ENCODE measurements around the gene ANKRD66.
"Not testable (repeated sequence)": the region's sequence is repeated elsewhere in the genome, so short reads cannot be mapped to it uniquely, and the experiment has no call there.

The ANKRD66 gene

DNA sequence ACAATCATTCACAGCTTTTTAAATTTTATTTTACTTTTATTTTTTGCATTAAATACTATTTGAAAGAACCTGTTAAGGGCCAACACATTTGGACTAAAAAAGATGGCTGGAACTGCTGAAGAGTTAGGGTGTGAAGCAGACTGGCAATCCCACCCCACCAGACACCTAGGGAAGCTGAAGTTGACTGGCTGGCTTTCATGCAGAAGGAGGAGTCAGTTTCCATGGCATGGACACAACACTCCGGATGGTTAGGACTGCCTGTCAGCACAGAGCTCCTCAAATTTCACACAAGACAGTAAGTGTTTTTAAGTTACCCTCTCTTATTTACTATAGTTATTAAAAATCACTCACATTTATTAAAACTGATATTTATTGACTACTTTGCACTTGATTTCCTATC is at the start of gene ANKRD66:
Gene ANKRD66, plus strand, starts transcription at position 238 of the 400 bp plus-strand sequence. CDS start 5,016 bp downstream, outside the sequence.
- no peak for DNase-seq

DNA sequence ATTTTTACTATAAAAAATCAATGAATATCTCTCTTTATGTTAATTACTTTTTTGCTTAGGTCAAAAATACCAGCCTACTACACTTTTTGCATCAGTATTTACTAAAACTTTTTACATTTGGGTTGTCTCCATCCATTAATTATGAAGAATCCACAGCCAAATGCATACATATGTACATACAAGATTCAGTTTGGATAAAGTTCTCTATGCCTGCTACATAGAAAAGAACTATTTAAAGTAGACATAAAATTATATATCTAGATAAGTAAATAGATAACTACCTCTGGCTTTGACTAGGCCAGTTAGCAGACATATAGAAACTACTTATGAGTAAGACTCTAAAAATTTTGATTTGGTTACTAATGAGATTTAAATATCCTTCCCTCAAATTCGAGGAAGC is 46.8 kb upstream of the ANKRD66 start:
- no peak for DNase-seq

DNA sequence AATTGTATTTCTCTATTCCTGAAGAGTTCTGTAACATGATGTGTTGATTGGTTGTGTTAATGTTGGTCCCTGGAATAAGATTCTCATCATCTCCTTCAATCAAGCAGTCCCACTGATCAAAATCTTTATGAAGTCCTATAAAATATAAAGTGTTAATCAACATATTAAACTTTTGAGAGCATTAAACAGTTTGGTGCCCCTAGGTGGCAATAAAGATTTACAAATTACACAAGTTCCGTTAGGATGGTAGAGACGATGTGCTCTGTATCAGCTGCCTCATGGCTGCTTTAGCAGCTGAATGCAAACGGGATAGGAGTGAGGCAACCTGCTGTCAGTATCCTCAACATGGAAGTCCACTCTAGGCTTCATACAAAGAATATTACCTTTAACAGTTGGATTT is 42.2 kb upstream of the ANKRD66 start:
- no peak for DNase-seq

DNA sequence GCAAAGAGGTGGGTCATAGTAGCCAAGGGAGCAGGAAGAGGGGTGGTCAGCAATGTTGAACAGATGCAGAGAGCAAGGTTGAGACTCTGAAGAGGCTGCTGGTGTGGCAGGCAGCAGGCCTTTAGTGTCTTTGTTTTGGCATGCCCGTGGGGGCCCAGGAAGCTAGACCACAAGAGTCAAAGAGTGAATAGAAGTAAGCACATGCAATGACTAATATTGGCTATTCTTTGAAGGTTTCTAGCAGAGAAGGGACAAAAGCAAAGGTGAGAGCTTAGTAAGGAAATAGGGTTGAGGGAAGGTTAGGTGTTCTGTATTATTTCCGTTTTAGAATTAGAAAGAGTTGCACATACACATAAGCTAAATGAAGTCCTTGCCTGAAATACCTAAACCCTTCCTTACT is 40.3 kb upstream of the ANKRD66 start:
- no peak for DNase-seq

DNA sequence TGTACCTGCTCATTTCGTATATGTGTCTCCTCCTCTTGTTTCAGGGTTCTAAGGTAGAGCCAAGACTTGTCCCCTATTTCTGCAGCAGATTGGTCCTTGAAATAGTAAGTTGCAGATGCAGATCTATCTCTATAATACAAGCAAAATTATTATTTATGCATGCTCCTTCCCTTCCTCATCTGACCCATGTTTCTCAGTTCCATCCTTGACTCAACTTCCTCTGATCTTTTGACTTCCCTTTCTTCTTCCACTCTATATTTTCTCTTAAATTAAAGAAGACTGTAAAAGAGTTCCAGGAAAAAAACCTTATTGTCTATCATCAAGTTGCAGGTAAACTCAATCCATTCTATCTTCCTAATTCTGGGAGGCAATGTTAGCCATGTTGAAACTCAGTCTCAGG is 35.2 kb upstream of the ANKRD66 start:
- DNase-seq = no peak

DNA sequence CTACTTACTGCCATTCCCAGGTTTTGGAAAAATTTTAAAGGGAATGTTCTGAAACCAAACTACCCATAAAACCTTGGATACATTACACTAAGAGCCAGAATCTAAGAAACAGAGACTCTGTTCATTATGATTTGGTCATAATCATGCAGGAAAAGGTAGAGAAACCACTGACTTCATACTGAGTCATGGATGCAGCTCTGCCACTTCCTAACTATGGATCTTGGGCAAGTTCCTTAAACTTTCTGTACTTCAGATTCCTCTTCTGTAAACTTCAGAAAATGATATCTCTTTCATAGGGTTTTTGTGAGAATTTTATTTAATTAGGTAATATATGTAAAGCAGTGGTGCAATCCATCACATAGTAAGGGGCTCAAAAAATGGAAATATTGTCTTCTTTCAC is 31.6 kb upstream of the ANKRD66 start:
- no peak for DNase-seq

DNA sequence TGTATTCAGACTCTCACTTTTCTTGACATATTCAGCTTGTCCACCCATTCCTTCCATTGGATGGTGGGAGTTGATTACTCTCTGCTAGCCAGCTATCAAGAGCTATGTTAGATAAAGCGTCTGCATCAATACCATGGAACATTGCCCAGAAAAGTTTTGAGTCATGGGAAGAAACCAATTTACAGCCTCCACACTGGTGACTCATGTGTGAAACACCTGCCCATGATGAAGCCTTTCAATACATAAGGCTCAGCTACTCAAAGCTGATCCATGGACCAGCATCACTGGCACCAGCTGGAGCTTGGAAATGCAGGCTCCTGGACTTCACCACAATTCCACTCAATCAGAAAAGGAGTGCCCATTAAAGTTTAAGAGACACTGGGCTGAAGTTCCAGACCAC is 27.6 kb upstream of the ANKRD66 start:
- DNase-seq = no peak

DNA sequence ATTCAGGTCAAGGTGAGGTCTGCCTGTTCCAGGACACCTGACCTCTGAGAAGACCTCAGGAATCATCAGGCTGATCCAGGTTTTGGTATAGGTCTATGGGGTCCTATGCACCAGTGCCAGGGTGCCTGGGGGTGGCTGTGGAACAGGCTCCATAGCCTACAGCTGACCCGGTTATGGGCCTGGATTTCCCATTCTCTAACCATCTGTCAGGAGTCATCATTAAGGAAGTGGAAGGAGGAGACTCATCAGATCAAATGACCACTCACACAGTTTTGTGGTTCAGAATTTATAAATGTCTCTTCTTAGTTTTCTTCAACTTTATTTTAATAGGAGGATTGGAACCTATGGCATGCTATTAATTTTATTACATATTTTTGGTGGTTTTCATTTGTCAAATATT is 26.3 kb upstream of the ANKRD66 start:
- DNase-seq = no peak

DNA sequence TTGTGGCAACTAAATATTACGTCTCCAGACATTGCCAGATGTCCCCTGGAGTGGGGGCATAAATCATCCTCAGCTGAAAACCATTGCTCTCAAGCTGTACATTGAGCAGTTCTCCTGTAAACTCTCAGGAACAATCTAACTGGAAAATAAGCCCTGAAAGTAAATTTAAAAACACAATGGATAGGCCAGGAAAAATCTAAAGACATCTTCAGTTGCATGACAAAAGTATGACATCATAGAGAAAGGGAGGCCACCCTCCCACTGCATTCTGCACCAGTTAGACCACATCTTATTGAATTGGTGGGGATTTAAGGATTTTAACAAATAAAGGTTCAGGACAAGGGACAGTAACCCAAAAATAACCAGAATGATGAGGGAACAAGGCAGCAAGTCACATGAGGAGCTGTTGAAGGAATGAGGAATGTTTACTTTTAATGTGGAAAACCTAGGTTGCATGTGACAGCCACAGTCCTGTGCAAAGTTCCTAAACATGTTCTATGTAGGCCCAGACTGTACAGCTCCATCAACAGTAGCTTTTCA is 16.9 kb upstream of the ANKRD66 start:
- DNase-seq = no peak

DNA sequence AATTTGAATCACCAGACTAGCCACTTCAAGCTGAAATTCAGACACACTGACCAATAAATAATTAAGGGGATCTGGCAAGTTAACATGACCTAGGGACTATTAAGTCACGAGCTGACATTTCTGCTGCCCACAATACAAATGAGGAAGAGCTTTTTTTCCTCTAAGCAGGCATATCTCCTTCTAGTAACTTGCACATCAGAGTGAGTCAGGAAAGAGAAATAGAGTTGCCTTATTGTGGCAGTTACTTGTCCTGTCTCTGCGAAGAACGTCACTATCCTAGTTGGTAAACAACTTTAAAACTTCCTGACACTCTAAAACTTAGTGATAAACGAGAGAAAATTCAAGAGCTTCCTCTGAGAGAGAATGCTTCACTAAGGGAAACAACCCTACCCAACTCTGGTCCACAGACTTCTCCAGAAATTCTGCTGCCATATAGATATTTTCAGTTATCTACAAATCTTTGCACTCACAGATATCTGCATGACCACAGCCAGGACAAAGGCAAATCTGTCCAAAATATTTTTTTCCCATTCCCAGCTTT is 15.7 kb upstream of the ANKRD66 start:
- DNase-seq = no peak

DNA sequence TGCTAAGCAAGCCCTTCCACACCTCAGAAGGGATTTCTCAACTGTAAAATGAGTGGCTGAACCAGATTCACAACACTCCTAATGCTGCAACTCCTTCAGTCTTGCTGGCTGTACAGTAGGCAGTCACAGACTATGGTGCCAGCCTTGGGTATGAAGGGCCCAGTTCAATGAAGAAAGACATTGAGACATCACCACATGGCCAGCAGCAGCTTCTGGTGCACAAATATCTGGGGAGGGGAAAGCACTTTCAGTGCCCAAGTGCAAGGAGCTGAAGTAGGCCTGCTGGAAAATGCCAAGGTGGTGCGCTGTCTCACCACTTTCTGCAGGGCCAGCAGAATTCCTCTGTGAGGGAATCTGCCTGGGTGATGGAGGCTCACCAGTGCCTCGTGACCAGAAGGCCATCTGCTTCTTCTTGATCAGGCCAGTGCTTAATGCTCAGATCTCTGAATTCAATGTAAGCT is 13.4 kb upstream of the ANKRD66 start:
- DNase-seq = no peak

DNA sequence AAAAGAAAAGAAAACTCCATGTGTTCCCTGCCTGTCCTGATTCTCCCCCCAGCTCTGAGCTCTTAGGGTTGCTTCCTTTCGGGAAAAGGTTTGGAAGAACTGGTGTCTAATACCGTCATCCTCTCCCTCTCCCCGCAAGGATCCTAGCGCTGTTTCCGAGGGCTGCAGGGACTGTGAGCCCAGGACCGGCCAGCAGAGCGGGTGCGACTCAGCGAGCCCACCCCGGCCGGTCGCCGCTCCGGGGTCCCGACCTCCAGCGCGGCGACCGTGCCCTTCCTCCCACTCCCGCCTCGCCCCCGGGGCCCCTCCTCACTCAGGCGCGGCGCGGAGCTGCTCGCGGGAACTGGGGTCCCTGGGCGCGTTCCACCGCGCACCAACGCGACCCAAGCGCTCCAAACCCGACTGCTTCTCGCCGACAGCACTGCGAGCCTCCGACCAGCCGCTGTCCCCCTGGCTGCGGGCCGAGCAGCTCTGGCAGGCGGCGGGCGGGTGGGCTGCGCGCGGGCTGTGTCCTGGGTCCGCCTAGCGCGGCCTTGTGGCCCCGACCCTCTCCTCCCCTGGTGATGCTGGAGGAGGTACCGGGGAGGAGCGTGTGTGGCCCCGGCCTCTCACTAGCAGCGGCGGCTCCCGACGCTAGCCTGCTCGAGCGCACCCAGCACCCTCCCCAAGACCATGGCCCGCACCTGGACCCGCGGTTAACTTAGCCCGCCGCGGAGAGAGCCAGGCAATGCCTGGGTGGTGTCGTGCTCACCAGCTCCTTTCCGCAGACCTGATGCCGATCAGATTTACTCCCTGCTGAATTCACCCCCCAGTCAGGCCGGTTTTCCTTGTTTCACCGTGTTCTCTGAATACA is 11.6 kb upstream of the ANKRD66 start, which contains the start of gene PLA2G7:
Gene PLA2G7, minus strand, starts transcription at position 509 of the 853 bp plus-strand sequence. CDS start 12,484 bp downstream, outside the sequence.
- DNase-seq = no peak

DNA sequence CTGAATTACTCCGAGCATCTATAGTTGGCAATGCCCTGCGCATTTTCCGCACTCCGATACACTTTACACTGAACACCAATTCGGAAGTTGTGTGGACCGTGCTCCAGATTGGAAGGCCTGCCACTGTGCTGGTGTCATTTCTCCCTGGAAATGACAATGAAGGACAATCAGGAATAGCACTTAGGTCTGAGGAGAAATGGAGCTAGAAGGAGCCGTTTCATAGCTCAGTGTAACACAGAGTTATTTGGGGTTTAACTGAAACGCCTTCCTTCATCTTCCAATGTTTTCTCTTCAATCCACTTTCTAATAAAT is 11.1 kb upstream of the ANKRD66 start:
- no peak for DNase-seq

DNA sequence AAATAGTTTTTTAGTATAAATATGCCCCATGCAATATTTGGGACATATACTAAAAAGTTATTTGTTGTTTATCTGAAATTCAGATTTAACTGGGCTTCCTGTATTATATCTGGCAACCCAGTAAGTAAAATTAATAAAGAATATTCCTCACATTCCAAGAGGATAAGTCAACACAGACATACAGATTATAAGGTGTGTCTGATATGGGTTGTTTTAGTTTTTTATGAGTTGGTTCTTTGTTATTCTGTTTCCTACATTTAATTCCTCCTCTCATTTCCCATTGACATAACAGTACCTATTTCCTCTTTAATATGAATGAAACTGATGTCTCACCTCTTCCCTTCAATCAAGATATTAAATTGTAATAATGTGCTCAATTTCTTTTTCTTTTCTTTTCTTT is 9.8 kb upstream of the ANKRD66 start:
- DNase-seq = no peak

DNA sequence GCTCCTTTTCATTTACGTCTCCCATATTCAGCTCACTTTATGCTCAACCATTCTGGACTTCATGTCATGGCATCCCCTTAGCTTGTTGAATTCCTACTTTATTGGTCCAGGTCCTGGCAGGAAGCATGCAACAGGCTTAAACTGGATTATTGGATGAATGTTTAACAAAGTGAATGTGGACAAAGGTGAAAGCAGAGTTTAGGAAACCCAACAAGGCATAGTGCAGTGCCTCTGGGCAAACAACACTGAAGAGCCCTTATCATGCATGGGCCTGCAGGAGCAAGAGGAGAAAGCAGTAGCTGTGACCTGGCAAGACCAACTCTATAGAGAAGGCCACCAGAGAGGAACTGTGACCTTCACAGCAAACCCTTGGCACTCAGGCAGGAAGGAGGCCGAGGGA is 5.3 kb upstream of the ANKRD66 start:
- no peak for DNase-seq

DNA sequence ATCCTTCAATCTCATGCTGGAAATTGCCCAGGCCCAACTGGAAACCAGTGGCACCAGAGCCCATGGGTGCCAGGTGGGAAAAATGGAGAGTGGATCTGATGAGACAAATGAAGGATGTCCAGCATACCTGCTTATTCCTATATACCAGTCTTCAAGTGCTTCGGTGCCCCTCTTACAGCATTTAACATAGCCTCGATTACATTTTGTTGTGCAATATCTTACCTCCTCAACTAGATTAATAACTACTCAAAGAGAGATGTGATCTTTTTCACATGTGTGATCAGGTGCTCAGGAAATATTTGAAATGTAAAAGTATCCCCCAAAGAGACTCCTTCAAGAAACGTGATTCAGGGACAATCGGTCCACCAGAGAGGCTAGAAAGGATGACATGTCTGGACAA is 4.8 kb upstream of the ANKRD66 start:
- no peak for DNase-seq

DNA sequence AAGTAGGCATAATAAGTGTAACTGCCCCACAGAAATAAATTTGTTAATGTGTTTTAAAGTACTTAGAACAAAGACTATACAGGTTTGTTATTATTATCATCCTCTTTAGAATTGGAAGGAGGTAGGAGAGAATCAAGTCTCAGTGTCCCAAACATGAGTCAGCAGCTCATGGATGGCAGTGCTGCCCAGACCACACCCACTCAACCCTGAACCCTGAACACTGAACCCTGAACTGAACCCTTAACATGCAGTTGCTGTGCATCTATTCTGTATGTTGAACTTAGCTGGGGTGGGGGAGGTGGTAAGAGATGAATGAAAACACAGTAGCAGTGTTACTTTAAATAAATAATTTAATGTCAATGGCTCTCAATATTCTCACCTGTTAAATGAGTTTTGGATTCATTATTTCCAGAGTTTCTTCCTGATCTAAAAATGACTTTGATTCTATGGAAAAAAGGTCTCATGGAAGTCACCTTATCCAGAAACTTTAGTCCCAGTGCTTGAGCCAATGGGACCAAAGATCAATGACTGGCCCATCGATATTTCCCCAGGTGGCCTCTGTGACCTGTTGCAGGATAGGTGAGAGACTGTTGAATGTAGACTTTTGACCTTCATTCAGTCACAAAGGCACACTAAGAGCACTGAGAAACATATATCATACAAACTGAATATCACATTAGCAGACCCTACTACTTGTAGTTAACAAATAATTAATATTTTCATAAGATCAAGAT is 3.1 kb upstream of the ANKRD66 start:
- DNase-seq = no peak

DNA sequence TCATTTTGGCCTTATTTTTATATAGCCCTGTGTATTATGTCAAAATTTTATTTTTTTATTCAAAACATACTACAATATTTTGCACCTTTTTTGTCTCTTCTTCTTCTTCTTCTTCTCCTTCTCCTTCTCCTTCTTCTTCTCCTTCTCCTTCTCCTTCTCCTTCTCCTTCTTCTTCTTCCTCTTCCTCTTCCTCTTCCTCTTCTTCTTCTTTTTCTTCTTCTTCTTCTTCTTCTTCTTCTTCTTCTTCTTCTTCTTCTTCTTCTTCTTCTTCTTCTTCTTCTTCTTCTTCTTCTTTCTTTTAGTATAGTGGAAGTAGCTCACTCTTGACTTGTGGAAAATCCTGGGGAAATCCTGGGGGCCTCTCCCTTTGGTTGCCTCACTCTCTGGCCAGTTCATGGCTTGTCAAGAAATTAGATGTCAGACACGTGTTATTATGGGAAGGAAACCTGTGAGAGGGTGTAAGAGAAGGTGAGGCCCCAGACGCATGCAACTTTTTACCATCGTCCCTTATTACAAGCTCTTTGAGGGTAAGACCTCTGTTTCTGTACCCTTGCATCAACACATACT is 2.5 kb upstream of the ANKRD66 start:
- DNase-seq = not testable (repeated sequence)

DNA sequence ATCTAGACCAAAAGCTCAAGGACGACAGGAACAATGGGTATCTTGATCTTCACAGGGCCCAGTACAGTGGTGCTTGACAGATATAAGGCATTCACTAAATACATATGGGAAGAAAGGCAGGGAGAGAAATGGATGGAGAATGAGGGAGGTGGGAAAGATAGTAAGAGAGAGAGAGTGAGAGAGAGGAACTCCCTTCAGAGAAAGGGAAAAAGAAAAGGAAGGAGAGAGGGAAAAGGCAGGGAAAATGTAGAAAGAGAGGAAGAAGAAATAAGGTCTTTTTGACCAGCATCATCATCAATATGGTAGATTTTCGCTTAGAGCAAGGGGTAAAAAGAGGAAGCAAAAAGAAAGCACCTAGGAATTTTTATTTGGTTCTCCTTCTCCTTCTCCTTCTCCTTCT is 760 bp upstream of the ANKRD66 start:
- no peak for DNase-seq

DNA sequence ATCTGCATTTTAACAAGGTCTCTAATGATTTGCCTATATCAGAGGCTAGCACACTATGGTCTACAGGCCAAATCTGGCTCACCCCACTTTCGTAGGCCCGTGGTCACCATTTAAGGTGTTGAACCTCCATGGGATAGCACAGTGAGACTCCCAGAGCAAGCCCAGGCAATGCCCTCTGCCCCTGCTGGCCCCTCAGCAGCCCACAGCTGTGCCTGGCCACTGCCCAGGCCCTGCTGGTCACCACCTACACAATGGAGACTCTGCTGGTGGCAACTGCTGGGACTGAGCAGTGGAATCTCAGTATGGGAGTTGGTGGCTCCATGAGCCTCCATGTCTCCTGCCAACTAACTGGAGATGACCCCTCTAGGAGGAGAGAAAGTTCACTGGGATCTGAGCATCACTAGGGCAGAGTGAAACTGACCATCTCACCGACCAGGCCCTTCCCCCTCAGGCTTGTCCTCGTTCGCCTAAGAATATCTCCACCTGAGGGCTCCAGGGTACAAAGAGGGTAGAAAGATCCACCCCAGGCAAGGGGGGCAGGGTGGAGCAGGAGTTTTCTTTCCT is 2.3 kb downstream of the ANKRD66 start:
- DNase-seq = no peak

DNA sequence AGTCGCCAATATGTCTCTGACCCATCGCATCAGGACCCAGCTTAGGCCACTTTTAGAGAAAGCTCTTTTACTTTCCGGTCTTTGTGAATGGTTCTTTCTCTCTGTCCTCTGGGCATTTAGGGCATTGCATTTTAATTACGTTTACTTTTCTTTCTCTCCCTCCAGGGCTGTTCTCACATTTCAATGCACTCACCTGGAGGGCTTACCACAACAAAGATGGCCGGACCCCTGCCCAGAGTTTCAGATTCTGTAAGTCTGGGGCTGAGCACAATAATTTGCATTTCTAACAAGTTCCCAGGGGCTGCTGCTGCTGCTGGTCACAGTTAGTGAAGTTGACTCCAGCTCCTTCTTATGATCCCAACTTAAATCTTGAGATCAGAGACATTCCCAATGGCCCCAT is 3.0 kb downstream of the ANKRD66 start:
- DNase-seq = no peak

DNA sequence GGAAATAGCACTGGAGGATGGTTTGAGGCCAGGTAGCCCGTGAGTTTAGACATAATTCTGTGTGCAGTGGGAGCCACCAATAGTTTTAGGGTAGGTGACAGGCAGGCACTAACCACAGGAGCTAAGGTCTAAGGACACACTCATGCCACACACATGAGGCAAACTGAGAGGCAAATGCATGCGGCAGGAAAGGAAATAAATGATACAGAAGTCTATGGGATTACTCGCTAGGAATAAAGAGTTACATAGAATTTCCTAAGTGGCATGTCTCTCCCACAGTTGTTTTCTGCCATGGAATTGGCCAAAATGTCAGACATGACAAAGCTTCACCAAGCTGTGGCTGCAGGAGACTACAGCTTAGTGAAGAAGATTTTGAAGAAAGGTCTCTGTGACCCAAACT is 4.9 kb downstream of the ANKRD66 start:
- DNase-seq = no peak

DNA sequence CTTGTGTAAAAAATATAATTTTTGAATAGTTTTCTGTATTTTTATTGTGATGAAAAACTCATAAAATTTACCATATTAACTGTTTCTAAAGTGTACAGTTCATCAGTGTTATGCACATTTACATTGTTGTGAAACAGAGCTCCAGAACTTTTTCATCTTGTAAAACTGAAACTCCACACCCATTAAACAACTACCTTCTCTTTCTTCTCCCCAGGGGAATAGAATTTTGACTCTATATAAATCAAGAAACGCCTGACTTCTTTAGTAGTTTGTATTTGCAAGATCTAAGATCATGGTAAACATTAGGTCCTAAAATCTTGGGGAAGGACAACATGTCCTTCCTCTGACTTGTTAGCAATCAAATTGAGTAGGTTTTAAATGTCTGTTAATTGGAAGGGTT is 9.1 kb downstream of the ANKRD66 start:
- no peak for DNase-seq

Measured in CD4-positive, alpha-beta T cell treated with Interleukin-4 for 4 hours (primary cell).